H1 (cell line): Measurements from ENCODE around the gene DEDD. TPM values are rescaled to one million over a fixed set of nuclear protein-coding genes. Genes with fewer than 3 reads are reported as not detected.

ENCODE experiments used
- ATF3 ChIP-seq: IDR thresholded peaks from 2 replicates; pipeline ENCODE4 v1.6.1; 2011; ENCODE audit warnings: low read depth, mild to moderate bottlenecking, low read length; ENCODE audit not compliant: insufficient read depth
- BRCA1 ChIP-seq: IDR thresholded peaks from 2 replicates; pipeline ENCODE4 v1.6.1; 2012; ENCODE audit warnings: low read depth, low read length, improper control_type of control experiment
- CEBPB ChIP-seq: IDR thresholded peaks from 2 replicates; pipeline ENCODE4 v1.6.1; 2012; ENCODE audit warnings: low read depth, low read length
- CREB1 ChIP-seq: IDR thresholded peaks from 2 replicates; pipeline ENCODE4 v1.6.1; 2012; ENCODE audit warnings: inconsistent platforms
- CTCF ChIP-seq, 3 experiments: IDR thresholded peaks; 1 replicate in 2 of 3; 2 replicates in 1 of 3; pipeline versions ENCODE4 v1.5.1 to v1.6.1; 2011; ENCODE audit warnings: low read length in 3 of 3, mild to moderate bottlenecking in 3 of 3, inconsistent platforms in 2 of 3, low read depth in 1 of 3, moderate library complexity in 1 of 3; ENCODE audit not compliant: insufficient read depth in 1 of 3; ENCODE audit errors: control extremely low read depth in 1 of 3
- E2F6 ChIP-seq: IDR thresholded peaks from 2 replicates; pipeline ENCODE4 v1.6.1; 2012; ENCODE audit warnings: inconsistent platforms
- EGR1 ChIP-seq: IDR thresholded peaks from 2 replicates; pipeline ENCODE4 v1.6.1; 2011; ENCODE audit warnings: low read depth, low read length, borderline replicate concordance
- EZH2 ChIP-seq: fragments of 200-600 bp; sonication (generic); IDR thresholded peaks from 2 replicates; pipeline ENCODE4 v1.7.1; 2012; ENCODE audit warnings: low read depth, mild to moderate bottlenecking, moderate library complexity, low read length, inconsistent platforms; ENCODE audit not compliant: severe bottlenecking
- HDAC6 ChIP-seq: IDR thresholded peaks from one replicate; pipeline ENCODE4 v1.7.1; 2012; ENCODE audit warnings: low read depth, mild to moderate bottlenecking, inconsistent platforms, low read length, moderate library complexity
- JUN ChIP-seq: IDR thresholded peaks from 2 replicates; pipeline ENCODE4 v1.6.1; 2011; ENCODE audit warnings: low read depth, mild to moderate bottlenecking, improper control_type of control experiment, low read length
- PHF8 ChIP-seq: fragments of 200-600 bp; sonication (generic); conservative IDR thresholded peaks from 2 replicates; pipeline ENCODE4 v1.7.1; 2012; ENCODE audit warnings: low read depth, mild to moderate bottlenecking, inconsistent platforms, low read length, moderate library complexity
- POLR2AphosphoS5 ChIP-seq: IDR thresholded peaks from 2 replicates; pipeline ENCODE4 v1.6.1; 2011; ENCODE audit warnings: low read depth, low read length
- POU5F1 ChIP-seq: IDR thresholded peaks from 2 replicates; pipeline ENCODE4 v1.6.1; 2011; ENCODE audit warnings: low read depth, mild to moderate bottlenecking, low read length, moderate library complexity
- RAD21 ChIP-seq, 2 experiments: IDR thresholded peaks in 1 of 2; conservative IDR thresholded peaks in 1 of 2; 2 replicates each; pipeline ENCODE4 v1.6.1; 2011; ENCODE audit warnings: low read depth in 2 of 2, low read length in 2 of 2, improper control_type of control experiment in 1 of 2, inconsistent platforms in 1 of 2, mild to moderate bottlenecking in 1 of 2, moderate library complexity in 1 of 2
- RXRA ChIP-seq: IDR thresholded peaks from 2 replicates; pipeline ENCODE4 v1.6.1; 2011; ENCODE audit warnings: low read depth, mild to moderate bottlenecking, low read length, moderate library complexity; ENCODE audit not compliant: insufficient read depth
- TBP ChIP-seq: IDR thresholded peaks from 2 replicates; pipeline ENCODE4 v1.6.1; 2011; ENCODE audit warnings: low read depth, low read length, improper control_type of control experiment
- USF2 ChIP-seq: IDR thresholded peaks from 2 replicates; pipeline ENCODE4 v1.6.1; 2011; ENCODE audit warnings: low read length, improper control_type of control experiment
- YY1 ChIP-seq: IDR thresholded peaks from 2 replicates; pipeline ENCODE4 v1.6.1; 2011; ENCODE audit warnings: low read depth, mild to moderate bottlenecking, low read length
- polyA plus RNA-seq, 7 experiments: library from polyadenylated mRNA; depleted of rRNA in 3 of 7; stranded (reverse) in 5 of 7; unstranded in 2 of 7; fragments of >200 nt in 5 of 7; fragments of 200-250 nt in 2 of 7; gene quantifications; 1 replicate in 5 of 7; 2 replicates in 1 of 7; 4 replicates in 1 of 7; pipeline versions ENCODE4 v1.2.1 to v1.2.3, GENCODE V29; 2011 to 2013; ENCODE audit warnings: missing spikeins in 2 of 7, mixed read lengths in 2 of 7
- total RNA-seq: library from RNA; stranded (reverse); fragmentation: NEBNext Ultra II Directional; extraction: Animal tissue kit (Norgen Biotek cat#: 25700); gene quantifications from 2 replicates; pipeline ENCODE4 v1.2.1, GENCODE V29; 2021

Gene DEDD
- total and polyA plus RNA-seq, 2 of the 8 experiments (the other 6 are each of a cell fraction or from before 2014, with no cell fraction given): 42.6 to 55.9 TPM

GRCh38 chr1:161098210-161099068 lies 34.0 kb downstream of the DEDD start, which contains the start of gene KLHDC9 (continued):
- no peak; the same call in 1 of the 2 replicates for TF ChIP-seq POLR2AphosphoS5
- TF ChIP-seq EGR1: no peak
- no peak for TF ChIP-seq JUN
- TF ChIP-seq RXRA: no peak
- no peak for TF ChIP-seq TBP
- peak in 2 of 3 experiments; percentile 30 to 37; a peak in 3 of 4 replicates for TF ChIP-seq CTCF (IDR thresholded peaks at IDR 0.05; ENCODE audit: control extremely low read depth in 1 of 3, insufficient read depth in 1 of 3, low read depth in 1 of 3, low read length in 3 of 3)
- no peak for TF ChIP-seq USF2
- no peak for TF ChIP-seq EZH2
- no peak for TF ChIP-seq POU5F1
- TF ChIP-seq CREB1: peak; percentile 36; the same call in 1 of the 2 replicates
- TF ChIP-seq RAD21 (IDR thresholded peaks at IDR 0.05 in 1 of 2, conservative IDR thresholded peaks at IDR 0.05 in 1 of 2; ENCODE audit: low read depth in 2 of 2, low read length in 2 of 2): peak; percentile 5 to 12; a peak in 1 of 4 replicates
- no peak for TF ChIP-seq CEBPB
- TF ChIP-seq BRCA1: no peak
- no peak for TF ChIP-seq YY1
- no peak for TF ChIP-seq E2F6
- peak; percentile 93 for TF ChIP-seq ATF3
- peak; percentile 63; the same call in 1 of the 2 replicates for TF ChIP-seq PHF8
- no peak for TF ChIP-seq HDAC6
